Endothelial cell of umbilical vein (primary cell): ENCODE results near the gene CCDC14. TPM values are rescaled to one million over a fixed set of nuclear protein-coding genes. Genes with fewer than 3 reads are reported as not detected.

Source experiments
- BruUV-seq: library from RNA; stranded (reverse); fragments of 400-500 nt; replicated peaks from 2 replicates; lab custom pipeline; 2021; lab: Mats Ljungman, UMichigan
- CTCF ChIA-PET: fragments of 300-600, 350-600 bp; sonication (Branson Sonifier 250); formaldehyde crosslinking; loops from one replicate; lab custom pipeline; 2021; ENCODE audit warnings: antibody characterized with exemption, inconsistent platforms; lab: Charles Lee
- POLR2A ChIA-PET: fragments of 300-600, 350-600 bp; sonication (Branson Sonifier 250); formaldehyde crosslinking; loops from one replicate; lab custom pipeline; 2021; ENCODE audit warnings: antibody characterized with exemption, inconsistent platforms; lab: Charles Lee
- DNase-seq: peaks from one replicate; pipeline ENCODE4 v3.0.0-alpha.2; 2011; ENCODE audit warnings: low read depth, low spot score
- FAIRE-seq: peaks from 2 replicates; lab custom pipeline; 2011; peaks lifted over from hg19 to GRCh38; lab: Jason Lieb, UNC
- H2AFZ ChIP-seq: 2 replicates; pipeline ENCODE4 v1.6.0; 2012; ENCODE audit warnings: low read depth, low read length, control low read depth, inconsistent platforms
- H3K27ac ChIP-seq: 2 replicates; pipeline ENCODE4 v1.5.1; 2011; ENCODE audit warnings: low read depth, mild to moderate bottlenecking, control low read depth, low read length, moderate library complexity; ENCODE audit not compliant: insufficient read depth
- H3K27me3 ChIP-seq, 2 experiments: 2 replicates each; pipeline versions ENCODE4 v1.6.0 to v1.6.1; 2011; ENCODE audit warnings: low read length in 2 of 2, mixed read lengths in 1 of 2; ENCODE audit not compliant: control insufficient read depth in 2 of 2, insufficient read depth in 2 of 2
- H3K36me3 ChIP-seq, 2 experiments: 2 replicates in 1 of 2; 3 replicates in 1 of 2; pipeline ENCODE4 v1.5.1; 2011; ENCODE audit warnings: low read length in 2 of 2, mild to moderate bottlenecking in 1 of 2, moderate library complexity in 1 of 2; ENCODE audit not compliant: control insufficient read depth in 2 of 2, insufficient read depth in 2 of 2; ENCODE audit errors: extremely low read depth in 1 of 2
- H3K4me1 ChIP-seq: 3 replicates; pipeline ENCODE4 v1.5.1; 2011; ENCODE audit warnings: mild to moderate bottlenecking, low read length; ENCODE audit not compliant: control insufficient read depth, insufficient read depth; ENCODE audit errors: extremely low read depth
- H3K4me2 ChIP-seq: 2 replicates; pipeline ENCODE4 v1.6.1; 2011; ENCODE audit warnings: low read length, control low read depth, mixed read lengths; ENCODE audit not compliant: insufficient read depth
- H3K4me3 ChIP-seq, 3 experiments: fragments of 200-600 bp in 1 of 3; sonication (generic), shearing (Covaris generic) in 1 of 3; replicated peaks in 1 of 3; 2 replicates each; pipeline ENCODE4 v1.5.1; 2011 to 2016; ENCODE audit warnings: control low read depth in 3 of 3, low read length in 3 of 3, mild to moderate bottlenecking in 2 of 3, inconsistent platforms in 1 of 3, low read depth in 1 of 3, moderate library complexity in 1 of 3; ENCODE audit not compliant: insufficient read depth in 1 of 3
- H3K79me2 ChIP-seq: 2 replicates; pipeline ENCODE4 v1.6.0; 2012; ENCODE audit warnings: low read length, inconsistent platforms; ENCODE audit not compliant: control insufficient read depth, insufficient read depth
- H3K9ac ChIP-seq: replicated peaks from 2 replicates; pipeline ENCODE3; 2011; ENCODE audit warnings: low read length, control low read depth; ENCODE audit not compliant: insufficient read depth; ENCODE audit errors: extremely low read depth
- H3K9me1 ChIP-seq: replicated peaks from 3 replicates; pipeline ENCODE4 v1.6.0; 2011; ENCODE audit warnings: mild to moderate bottlenecking, low read length; ENCODE audit not compliant: control insufficient read depth, insufficient read depth; ENCODE audit errors: extremely low read depth
- H3K9me3 ChIP-seq: replicated peaks from 2 replicates; pipeline ENCODE4 v1.5.1; 2012; ENCODE audit warnings: low read length, inconsistent platforms; ENCODE audit not compliant: control insufficient read depth, insufficient read depth
- H4K20me1 ChIP-seq: replicated peaks from 2 replicates; pipeline ENCODE3; 2011; ENCODE audit warnings: mild to moderate bottlenecking, low read length; ENCODE audit not compliant: control insufficient read depth, insufficient read depth; ENCODE audit errors: extremely low read depth
- EZH2 ChIP-seq: IDR thresholded peaks from 2 replicates; pipeline ENCODE4 v1.6.1; 2012; ENCODE audit warnings: borderline replicate concordance, low read depth, mild to moderate bottlenecking, moderate library complexity, low read length, inconsistent platforms; ENCODE audit not compliant: severe bottlenecking
- FOS ChIP-seq: IDR thresholded peaks from 2 replicates; pipeline ENCODE4 v1.6.1; 2011; ENCODE audit warnings: mild to moderate bottlenecking, low read length, moderate library complexity, borderline replicate concordance; ENCODE audit not compliant: insufficient read depth
- GATA2 ChIP-seq: IDR thresholded peaks from 2 replicates; pipeline ENCODE4 v1.7.0; 2011; ENCODE audit warnings: low read depth, mild to moderate bottlenecking, moderate library complexity, mixed read lengths, low read length; ENCODE audit not compliant: insufficient read length, insufficient read depth
- JUN ChIP-seq: IDR thresholded peaks from 2 replicates; pipeline ENCODE4 v1.6.1; 2011; ENCODE audit warnings: borderline replicate concordance, low read depth; ENCODE audit not compliant: insufficient read length, insufficient read depth
- MYC ChIP-seq: IDR thresholded peaks from one replicate; pipeline ENCODE4 v1.6.1; 2011; ENCODE audit warnings: mild to moderate bottlenecking, low read depth, low read length
- POLR2A ChIP-seq: IDR thresholded peaks from 2 replicates; pipeline ENCODE4 v1.6.1; 2012; ENCODE audit warnings: low read depth, mild to moderate bottlenecking, control low read depth, low read length
- POLR2AphosphoS5 ChIP-seq: IDR thresholded peaks from 2 replicates; pipeline ENCODE4 v1.6.1; 2012; ENCODE audit warnings: low read depth, mild to moderate bottlenecking, control low read depth, low read length, moderate library complexity; ENCODE audit not compliant: insufficient read depth
- dilution Hi-C: fragments of 300-500 bp; cut with MboI; formaldehyde crosslinking; loops from one replicate; pipeline ENCODE4 v1.15.0; 2019; ENCODE audit warnings: low sequenced_read_pairs; ENCODE audit not compliant: extremely low pct_ligation_motif_present
- intact Hi-C: fragments of 100-400 bp; cut with micrococcal nuclease; formaldehyde crosslinking; loops from one replicate; pipeline ENCODE4 v1.10.0; 2022
- polyA plus RNA-seq, 4 experiments: library from polyadenylated mRNA; depleted of rRNA in 3 of 4; stranded (reverse) in 3 of 4; unstranded in 1 of 4; fragments of >200 nt; gene quantifications; 2 replicates each; pipeline versions ENCODE4 v1.2.1 to v1.2.3, GENCODE V29; 2011 to 2012; ENCODE audit warnings: missing spikeins in 1 of 4
- total RNA-seq: library from RNA; stranded (reverse); gene quantifications from 2 replicates; pipeline ENCODE4 v1.2.3, GENCODE V29; 2021
- TF ChIP-seq, protein P1 (sequence below), 2 donors: IDR thresholded peaks; 1 replicate in 1 of 2; 2 replicates in 1 of 2; pipeline ENCODE4 v1.5.1; 2011; ENCODE audit warnings: low read length in 2 of 2, mild to moderate bottlenecking in 2 of 2, moderate library complexity in 2 of 2, control low read depth in 1 of 2, inconsistent platforms in 1 of 2, low read depth in 1 of 2; ENCODE audit not compliant: insufficient read depth in 1 of 2; ENCODE audit errors: extremely low read depth in 1 of 2
- TF ChIP-seq, protein P2 (sequence below): IDR thresholded peaks from 2 replicates; pipeline ENCODE4 v1.6.1; 2011; ENCODE audit not compliant: insufficient read depth, insufficient read length

The CCDC14 gene
- total and polyA plus RNA-seq, 2 donors (not counting 3 experiments of a cell fraction or from before 2014, with no cell fraction given): 47.5 to 55.3 TPM

DNA sequence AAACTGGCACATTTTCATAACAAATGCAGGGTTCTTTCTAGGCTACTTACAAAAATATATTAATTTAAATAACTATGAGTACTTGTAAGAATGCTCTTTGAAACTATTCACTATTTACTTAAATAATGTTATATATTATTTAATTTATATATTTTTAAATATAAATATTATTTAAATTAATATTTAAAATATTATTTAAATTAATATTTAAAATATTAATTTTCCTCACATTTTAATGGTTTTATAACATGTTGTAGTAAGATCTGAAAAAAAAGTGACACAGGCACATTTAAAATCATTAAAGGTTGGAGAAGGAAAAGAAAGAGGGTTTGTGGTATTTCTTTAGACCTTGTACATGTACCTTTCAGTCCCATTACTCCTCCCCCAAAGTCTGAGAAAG, 34.6 kb downstream of the CCDC14 start:
- Histone ChIP-seq H4K20me1 (no peaks in the 10 kb centered on the region), H3K4me2 (no peak overlapping the region), H3K36me3 (peaks cover 0 to 4% of the 10 kb centered on the region in 2 experiments), H3K27me3 (no peaks in the 10 kb centered on the region), H3K9me3 (no peaks in the 10 kb centered on the region), H3K9me1 (no peaks in the 10 kb centered on the region), H3K4me3 (no peak overlapping the region), H3K27ac (no peak overlapping the region), H2AFZ (no peak overlapping the region), H3K9ac (no peak overlapping the region), H3K4me1 (no peaks in the 10 kb centered on the region), H3K79me2 (no peaks in the 10 kb centered on the region)
- intact Hi-C loops (no loop called here), dilution Hi-C loops (no loop called here)
- no peak for FAIRE-seq
- ChIA-PET CTCF (interaction anchor here (0.6 kb wide), 1 partner anchor 22 kb away, joined by 3 read pairs; no protein-coding TSS in a partner anchor), POLR2A (no interaction called here)
- no peak for DNase-seq
- no TSS peak for BruUV-seq
- TF ChIP-seq, protein P1, sequence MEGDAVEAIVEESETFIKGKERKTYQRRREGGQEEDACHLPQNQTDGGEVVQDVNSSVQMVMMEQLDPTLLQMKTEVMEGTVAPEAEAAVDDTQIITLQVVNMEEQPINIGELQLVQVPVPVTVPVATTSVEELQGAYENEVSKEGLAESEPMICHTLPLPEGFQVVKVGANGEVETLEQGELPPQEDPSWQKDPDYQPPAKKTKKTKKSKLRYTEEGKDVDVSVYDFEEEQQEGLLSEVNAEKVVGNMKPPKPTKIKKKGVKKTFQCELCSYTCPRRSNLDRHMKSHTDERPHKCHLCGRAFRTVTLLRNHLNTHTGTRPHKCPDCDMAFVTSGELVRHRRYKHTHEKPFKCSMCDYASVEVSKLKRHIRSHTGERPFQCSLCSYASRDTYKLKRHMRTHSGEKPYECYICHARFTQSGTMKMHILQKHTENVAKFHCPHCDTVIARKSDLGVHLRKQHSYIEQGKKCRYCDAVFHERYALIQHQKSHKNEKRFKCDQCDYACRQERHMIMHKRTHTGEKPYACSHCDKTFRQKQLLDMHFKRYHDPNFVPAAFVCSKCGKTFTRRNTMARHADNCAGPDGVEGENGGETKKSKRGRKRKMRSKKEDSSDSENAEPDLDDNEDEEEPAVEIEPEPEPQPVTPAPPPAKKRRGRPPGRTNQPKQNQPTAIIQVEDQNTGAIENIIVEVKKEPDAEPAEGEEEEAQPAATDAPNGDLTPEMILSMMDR (IDR thresholded peaks at IDR 0.05; ENCODE audit: extremely low read depth in 1 of 2, insufficient read depth in 1 of 2, low read depth in 1 of 2, low read length in 2 of 2): no peak
- TF ChIP-seq EZH2: no peak
- TF ChIP-seq JUN: no peak
- no peak for TF ChIP-seq GATA2
- TF ChIP-seq POLR2AphosphoS5: no peak
- TF ChIP-seq, protein P2, sequence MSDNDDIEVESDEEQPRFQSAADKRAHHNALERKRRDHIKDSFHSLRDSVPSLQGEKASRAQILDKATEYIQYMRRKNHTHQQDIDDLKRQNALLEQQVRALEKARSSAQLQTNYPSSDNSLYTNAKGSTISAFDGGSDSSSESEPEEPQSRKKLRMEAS: no peak
- TF ChIP-seq MYC: no peak
- TF ChIP-seq POLR2A: no peak
- no peak for TF ChIP-seq FOS
